WTC11 (cell line): ENCODE results near the gene SYNGR2. TPM values are rescaled to one million over a fixed set of nuclear protein-coding genes. Genes with fewer than 3 reads are reported as not detected.

Source experiments
- ATAC-seq: fragments of 200-7000 bp; cut with Tn5 transposase; 2 replicates; pipeline ENCODE4 v1.10.0; 2021; ENCODE audit warnings: mild to moderate bottlenecking, moderate library complexity
- CTCF ChIA-PET: fragments of 300-600 bp; sonication (Branson Sonifier 250); formaldehyde crosslinking; loops from one replicate; lab custom pipeline; 2021; ENCODE audit warnings: antibody characterized with exemption; lab: Charles Lee
- POLR2A ChIA-PET: fragments of 350-600 bp; sonication (Branson Sonifier 250); formaldehyde crosslinking; loops from one replicate; lab custom pipeline; 2021; ENCODE audit warnings: antibody characterized with exemption; lab: Charles Lee
- DNase-seq: peaks from one replicate; pipeline ENCODE4 v3.0.0; 2021; ENCODE audit warnings: low spot score
- H3K27ac Mint-ChIP-seq: 2 replicates; pipeline ENCODE4 v1.8.0; 2021; ENCODE audit warnings: mixed read lengths
- H3K27me3 Mint-ChIP-seq: 2 replicates; pipeline ENCODE4 v1.8.0; 2021; ENCODE audit warnings: low read depth, mild to moderate bottlenecking, moderate library complexity, mixed read lengths
- H3K36me3 Mint-ChIP-seq: 2 replicates; pipeline ENCODE4 v1.8.0; 2021; ENCODE audit warnings: mixed read lengths
- H3K4me1 Mint-ChIP-seq: 2 replicates; pipeline ENCODE4 v1.8.0; 2022; ENCODE audit warnings: mixed read lengths
- H3K4me3 Mint-ChIP-seq: 2 replicates; pipeline ENCODE4 v1.8.0; 2021; ENCODE audit warnings: mild to moderate bottlenecking, moderate library complexity, mixed read lengths
- H3K9me3 Mint-ChIP-seq: 2 replicates; pipeline ENCODE4 v1.8.0; 2021; ENCODE audit warnings: mixed read lengths
- CREM ChIP-seq: sonication (generic); formaldehyde crosslinking; IDR thresholded peaks from 2 replicates; pipeline ENCODE4 v1.8.1; 2022; ENCODE audit warnings: mild to moderate bottlenecking, missing genetic modification reagents, moderate library complexity
- FOXK1 ChIP-seq: sonication (generic); formaldehyde crosslinking; IDR thresholded peaks from 2 replicates; pipeline ENCODE4 v1.8.0; 2022; ENCODE audit warnings: mild to moderate bottlenecking, moderate library complexity, missing genetic modification reagents
- FOXP1 ChIP-seq: sonication (generic); formaldehyde crosslinking; IDR thresholded peaks from 2 replicates; pipeline ENCODE4 v1.8.0; 2022; ENCODE audit warnings: missing genetic modification reagents, mild to moderate bottlenecking, moderate library complexity, borderline replicate concordance
- GABPB1 ChIP-seq: sonication (generic); formaldehyde crosslinking; IDR thresholded peaks from 2 replicates; pipeline ENCODE4 v1.8.1; 2023; ENCODE audit warnings: mild to moderate bottlenecking, missing genetic modification reagents
- HMGA2 ChIP-seq: fragments of 250-450 bp; sonication (Bioruptor Pico); IDR thresholded peaks from 2 replicates; pipeline ENCODE4 v1.4.0; 2021; ENCODE audit warnings: mild to moderate bottlenecking, moderate library complexity
- NR1H2 ChIP-seq: sonication (generic); formaldehyde crosslinking; IDR thresholded peaks from 2 replicates; pipeline ENCODE4 v1.9.0; 2021; ENCODE audit warnings: mild to moderate bottlenecking, moderate library complexity, missing genetic modification reagents
- OVOL2 ChIP-seq: fragments of 250-450 bp; sonication (Bioruptor Pico); IDR thresholded peaks from 2 replicates; pipeline ENCODE4 v1.9.0; 2021; ENCODE audit warnings: mild to moderate bottlenecking, borderline replicate concordance
- PRRX2 ChIP-seq: fragments of 250-450 bp; sonication (Bioruptor Pico); IDR thresholded peaks from 2 replicates; pipeline ENCODE4 v1.8.0; 2021; ENCODE audit warnings: mild to moderate bottlenecking
- SMAD3 ChIP-seq: sonication (generic); formaldehyde crosslinking; IDR thresholded peaks from 2 replicates; pipeline ENCODE4 v1.8.0; 2022; ENCODE audit warnings: missing genetic modification reagents, mild to moderate bottlenecking, borderline replicate concordance
- USF1 ChIP-seq: sonication (generic); formaldehyde crosslinking; IDR thresholded peaks from 2 replicates; pipeline ENCODE4 v1.8.0; 2022; ENCODE audit warnings: mild to moderate bottlenecking, missing genetic modification reagents
- ZMAT4 ChIP-seq: fragments of 250-450 bp; sonication (Bioruptor Pico); IDR thresholded peaks from 2 replicates; pipeline ENCODE4 v1.9.0; 2021; ENCODE audit warnings: mild to moderate bottlenecking
- ZNF416 ChIP-seq: fragments of 250-450 bp; sonication (Bioruptor Pico); IDR thresholded peaks from 2 replicates; pipeline ENCODE4 v1.9.0; 2021; ENCODE audit warnings: mild to moderate bottlenecking, inconsistent platforms
- ZNF671 ChIP-seq: fragments of 250-450 bp; sonication (Bioruptor Pico); IDR thresholded peaks from 2 replicates; pipeline ENCODE4 v1.8.0; 2021; ENCODE audit warnings: mild to moderate bottlenecking
- total RNA-seq: library from RNA; stranded (reverse); gene quantifications from 3 replicates; pipeline ENCODE4 v1.2.3, GENCODE V29; 2021
- TF ChIP-seq, protein P1 (sequence below): fragments of 250-450 bp; sonication (Bioruptor Pico); IDR thresholded peaks from 2 replicates; pipeline ENCODE4 v1.9.0; 2021; ENCODE audit warnings: moderate library complexity, mild to moderate bottlenecking, inconsistent platforms, borderline replicate concordance
- TF ChIP-seq, protein P2 (sequence below): sonication (generic); formaldehyde crosslinking; IDR thresholded peaks from 2 replicates; pipeline ENCODE4 v1.8.0; 2022; ENCODE audit warnings: mild to moderate bottlenecking, missing genetic modification reagents
- TF ChIP-seq, protein P3 (sequence below): sonication (generic); formaldehyde crosslinking; IDR thresholded peaks from 2 replicates; pipeline ENCODE4 v1.8.0; 2023; ENCODE audit warnings: missing genetic modification reagents, mild to moderate bottlenecking, borderline replicate concordance
- TF ChIP-seq, protein P4 (sequence below): sonication (generic); formaldehyde crosslinking; IDR thresholded peaks from 2 replicates; pipeline ENCODE4 v1.8.1; 2022; ENCODE audit warnings: low read depth, missing genetic modification reagents, borderline replicate concordance

The SYNGR2 gene
- total RNA-seq, 1 experiment from 2014 or later: 47.7 TPM

DNA sequence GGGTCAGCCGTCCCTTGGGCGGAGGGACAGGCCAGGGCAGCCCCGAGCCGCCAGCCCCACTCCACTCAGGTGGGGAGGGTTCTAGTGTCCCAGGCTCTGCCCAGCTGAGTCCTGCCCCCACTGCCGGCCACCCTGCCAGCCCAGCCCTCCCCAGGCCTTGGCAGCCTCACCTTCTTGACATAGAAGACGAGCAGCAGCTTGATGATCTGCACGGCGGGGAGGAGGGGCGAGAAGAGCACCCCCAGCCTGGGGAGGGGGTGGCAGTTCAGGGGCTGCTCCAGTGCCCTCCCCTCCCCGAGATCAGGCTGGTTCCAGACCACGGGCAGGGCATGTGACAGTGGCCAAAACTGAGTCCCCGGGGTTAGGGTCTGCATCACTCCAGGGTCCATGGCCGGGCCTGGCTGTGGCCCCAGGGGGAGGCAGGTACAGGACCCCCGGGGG, 49.6 kb upstream of the SYNGR2 start:
- ATAC-seq: no peak
- H3K27me3 Mint-ChIP-seq: no peaks in the 10 kb centered on the region
- H3K4me1 Mint-ChIP-seq: no peaks in the 10 kb centered on the region
- H3K9me3 Mint-ChIP-seq: no peaks in the 10 kb centered on the region
- TF ChIP-seq ZNF671 (CRISPR knock-in tag) (no peak), ZMAT4 (no peak)
- peaks cover 18% of the 10 kb centered on the region for H3K36me3 Mint-ChIP-seq
- POLR2A ChIA-PET: interaction anchor here (0.5 kb wide), 1 partner anchor 58 kb away, joined by 3 read pairs; no protein-coding TSS in a partner anchor
- no peak for DNase-seq
- H3K27ac Mint-ChIP-seq: no peak overlapping the region
- CTCF ChIA-PET: interaction anchor here (1.0 to 1.5 kb wide), 4 partner anchors 8 to 58 kb away, joined by 3 to 6 read pairs (median 3); partner anchors contain the start of gene TMC6
- no peak overlapping the region for H3K4me3 Mint-ChIP-seq

- TF ChIP-seq GABPB1 (CRISPR knock-in tag) (no peak), HMGA2 (no peak), PRRX2 (CRISPR knock-in tag) (no peak), NR1H2 (CRISPR knock-in tag) (no peak), USF1 (CRISPR knock-in tag) (no peak), FOXK1 (CRISPR knock-in tag) (no peak), SMAD3 (CRISPR knock-in tag) (no peak), ZNF416 (no peak), CREM (CRISPR knock-in tag) (no peak), FOXP1 (CRISPR knock-in tag) (no peak), OVOL2 (no peak)
- TF ChIP-seq, protein P1, sequence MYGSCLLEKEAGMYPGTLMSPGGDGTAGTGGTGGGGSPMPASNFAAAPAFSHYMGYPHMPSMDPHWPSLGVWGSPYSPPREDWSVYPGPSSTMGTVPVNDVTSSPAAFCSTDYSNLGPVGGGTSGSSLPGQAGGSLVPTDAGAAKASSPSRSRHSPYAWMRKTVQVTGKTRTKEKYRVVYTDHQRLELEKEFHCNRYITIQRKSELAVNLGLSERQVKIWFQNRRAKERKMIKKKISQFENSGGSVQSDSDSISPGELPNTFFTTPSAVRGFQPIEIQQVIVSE (CRISPR knock-in tag): no peak
- TF ChIP-seq, protein P2, sequence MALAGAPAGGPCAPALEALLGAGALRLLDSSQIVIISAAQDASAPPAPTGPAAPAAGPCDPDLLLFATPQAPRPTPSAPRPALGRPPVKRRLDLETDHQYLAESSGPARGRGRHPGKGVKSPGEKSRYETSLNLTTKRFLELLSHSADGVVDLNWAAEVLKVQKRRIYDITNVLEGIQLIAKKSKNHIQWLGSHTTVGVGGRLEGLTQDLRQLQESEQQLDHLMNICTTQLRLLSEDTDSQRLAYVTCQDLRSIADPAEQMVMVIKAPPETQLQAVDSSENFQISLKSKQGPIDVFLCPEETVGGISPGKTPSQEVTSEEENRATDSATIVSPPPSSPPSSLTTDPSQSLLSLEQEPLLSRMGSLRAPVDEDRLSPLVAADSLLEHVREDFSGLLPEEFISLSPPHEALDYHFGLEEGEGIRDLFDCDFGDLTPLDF: no peak
- TF ChIP-seq, protein P3, sequence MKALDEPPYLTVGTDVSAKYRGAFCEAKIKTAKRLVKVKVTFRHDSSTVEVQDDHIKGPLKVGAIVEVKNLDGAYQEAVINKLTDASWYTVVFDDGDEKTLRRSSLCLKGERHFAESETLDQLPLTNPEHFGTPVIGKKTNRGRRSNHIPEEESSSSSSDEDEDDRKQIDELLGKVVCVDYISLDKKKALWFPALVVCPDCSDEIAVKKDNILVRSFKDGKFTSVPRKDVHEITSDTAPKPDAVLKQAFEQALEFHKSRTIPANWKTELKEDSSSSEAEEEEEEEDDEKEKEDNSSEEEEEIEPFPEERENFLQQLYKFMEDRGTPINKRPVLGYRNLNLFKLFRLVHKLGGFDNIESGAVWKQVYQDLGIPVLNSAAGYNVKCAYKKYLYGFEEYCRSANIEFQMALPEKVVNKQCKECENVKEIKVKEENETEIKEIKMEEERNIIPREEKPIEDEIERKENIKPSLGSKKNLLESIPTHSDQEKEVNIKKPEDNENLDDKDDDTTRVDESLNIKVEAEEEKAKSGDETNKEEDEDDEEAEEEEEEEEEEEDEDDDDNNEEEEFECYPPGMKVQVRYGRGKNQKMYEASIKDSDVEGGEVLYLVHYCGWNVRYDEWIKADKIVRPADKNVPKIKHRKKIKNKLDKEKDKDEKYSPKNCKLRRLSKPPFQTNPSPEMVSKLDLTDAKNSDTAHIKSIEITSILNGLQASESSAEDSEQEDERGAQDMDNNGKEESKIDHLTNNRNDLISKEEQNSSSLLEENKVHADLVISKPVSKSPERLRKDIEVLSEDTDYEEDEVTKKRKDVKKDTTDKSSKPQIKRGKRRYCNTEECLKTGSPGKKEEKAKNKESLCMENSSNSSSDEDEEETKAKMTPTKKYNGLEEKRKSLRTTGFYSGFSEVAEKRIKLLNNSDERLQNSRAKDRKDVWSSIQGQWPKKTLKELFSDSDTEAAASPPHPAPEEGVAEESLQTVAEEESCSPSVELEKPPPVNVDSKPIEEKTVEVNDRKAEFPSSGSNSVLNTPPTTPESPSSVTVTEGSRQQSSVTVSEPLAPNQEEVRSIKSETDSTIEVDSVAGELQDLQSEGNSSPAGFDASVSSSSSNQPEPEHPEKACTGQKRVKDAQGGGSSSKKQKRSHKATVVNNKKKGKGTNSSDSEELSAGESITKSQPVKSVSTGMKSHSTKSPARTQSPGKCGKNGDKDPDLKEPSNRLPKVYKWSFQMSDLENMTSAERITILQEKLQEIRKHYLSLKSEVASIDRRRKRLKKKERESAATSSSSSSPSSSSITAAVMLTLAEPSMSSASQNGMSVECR (CRISPR knock-in tag): no peak
- TF ChIP-seq, protein P4, sequence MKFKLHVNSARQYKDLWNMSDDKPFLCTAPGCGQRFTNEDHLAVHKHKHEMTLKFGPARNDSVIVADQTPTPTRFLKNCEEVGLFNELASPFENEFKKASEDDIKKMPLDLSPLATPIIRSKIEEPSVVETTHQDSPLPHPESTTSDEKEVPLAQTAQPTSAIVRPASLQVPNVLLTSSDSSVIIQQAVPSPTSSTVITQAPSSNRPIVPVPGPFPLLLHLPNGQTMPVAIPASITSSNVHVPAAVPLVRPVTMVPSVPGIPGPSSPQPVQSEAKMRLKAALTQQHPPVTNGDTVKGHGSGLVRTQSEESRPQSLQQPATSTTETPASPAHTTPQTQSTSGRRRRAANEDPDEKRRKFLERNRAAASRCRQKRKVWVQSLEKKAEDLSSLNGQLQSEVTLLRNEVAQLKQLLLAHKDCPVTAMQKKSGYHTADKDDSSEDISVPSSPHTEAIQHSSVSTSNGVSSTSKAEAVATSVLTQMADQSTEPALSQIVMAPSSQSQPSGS (CRISPR knock-in tag): no peak
- ChIA-PET CTCF (interaction anchor here (0.7 kb wide), 1 partner anchor 241 kb away, joined by 3 read pairs; no protein-coding TSS in a partner anchor), POLR2A (no interaction called here)
- no peak for ATAC-seq
- no peak overlapping the region for H3K27ac Mint-ChIP-seq
- H3K4me1 Mint-ChIP-seq: no peaks in the 10 kb centered on the region
- no peaks in the 10 kb centered on the region for H3K9me3 Mint-ChIP-seq
- H3K27me3 Mint-ChIP-seq: no peaks in the 10 kb centered on the region
- no peak for DNase-seq
- no peak overlapping the region for H3K4me3 Mint-ChIP-seq
- H3K36me3 Mint-ChIP-seq: peaks cover 19% of the 10 kb centered on the region
Measured at GRCh38 chr17:78120537-78120936, 47.8 kb upstream of the SYNGR2 start.
